Umbilical cord (tissue), 2 donors: ENCODE data around the gene SLC26A1. TPM values are rescaled to one million over a fixed set of nuclear protein-coding genes. Genes with fewer than 3 reads are reported as not detected.

Source experiments
- DNase-seq: peaks from one replicate; pipeline ENCODE4 v3.0.0-alpha.2; 2015; ENCODE audit warnings: low spot score
- total RNA-seq: library from RNA; depleted of rRNA; stranded (reverse); fragments of >200 nt; gene quantifications from one replicate; pipeline ENCODE4 v1.2.3, GENCODE V29; 2014; ENCODE audit warnings: low replicate concordance; ENCODE audit not compliant: insufficient read depth

Gene SLC26A1
- total RNA-seq, 1 donor from 2014 or later, result not detected

DNA sequence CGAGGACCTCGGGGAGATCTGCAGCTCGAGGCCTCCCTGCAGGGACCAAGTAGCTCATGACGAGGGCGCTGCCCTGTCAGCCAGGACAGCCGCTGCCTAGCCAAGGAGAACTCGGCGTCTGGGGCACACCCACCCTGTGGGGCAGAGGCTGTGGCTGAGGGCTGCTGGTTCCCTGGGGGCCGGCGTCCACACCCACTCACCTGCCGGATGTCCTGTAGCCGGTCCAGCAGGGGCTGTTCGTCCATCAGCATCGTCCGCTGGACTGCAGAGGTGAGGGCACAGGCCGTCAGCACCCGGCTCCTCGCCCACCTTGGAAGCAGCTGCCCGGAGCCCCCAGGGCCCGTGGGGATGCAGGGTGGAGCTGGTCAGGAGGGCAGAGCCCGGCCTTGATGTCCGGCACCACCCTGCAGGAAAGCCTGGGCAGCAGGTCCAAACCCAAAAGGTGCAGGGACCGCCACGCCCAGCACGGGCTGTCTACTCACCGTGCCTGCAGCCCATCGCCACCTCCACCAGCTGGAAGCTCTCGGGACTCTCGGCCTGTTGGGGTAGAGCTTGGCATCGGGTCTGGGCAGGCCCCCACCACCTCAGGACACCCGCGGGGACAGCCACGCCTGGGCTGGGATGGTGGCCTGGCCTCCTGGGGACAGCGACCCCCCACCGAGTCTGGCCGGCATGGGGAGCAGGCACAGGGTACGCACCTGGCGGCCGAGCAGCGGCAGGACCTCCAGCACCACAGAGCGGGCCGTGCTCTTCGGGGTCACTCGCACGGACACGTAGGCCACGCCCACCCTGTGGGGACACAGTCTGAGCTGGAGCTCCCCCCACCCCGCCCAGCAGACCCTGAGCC, 26.7 kb downstream of the SLC26A1 start:
- no peak for DNase-seq

DNA sequence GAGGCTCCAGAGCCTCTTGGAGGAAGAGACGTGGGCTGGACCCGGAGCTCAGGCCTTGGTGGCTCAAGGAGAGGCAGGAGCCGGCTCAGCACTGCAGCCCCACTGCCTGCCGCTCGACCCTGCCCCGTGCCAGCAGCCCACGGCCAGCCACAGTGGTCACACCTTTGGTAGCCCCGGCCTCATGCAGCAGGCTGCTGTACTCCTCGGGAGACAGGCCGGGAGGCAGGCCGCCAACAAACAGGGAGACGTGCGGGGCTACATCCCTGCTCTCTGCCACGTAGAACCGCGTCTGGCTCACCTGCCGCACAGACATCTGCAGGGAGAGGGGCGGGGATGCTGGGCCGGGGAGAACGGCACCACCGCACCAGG, 27.5 kb downstream of the SLC26A1 start:
- DNase-seq, result no peak

DNA sequence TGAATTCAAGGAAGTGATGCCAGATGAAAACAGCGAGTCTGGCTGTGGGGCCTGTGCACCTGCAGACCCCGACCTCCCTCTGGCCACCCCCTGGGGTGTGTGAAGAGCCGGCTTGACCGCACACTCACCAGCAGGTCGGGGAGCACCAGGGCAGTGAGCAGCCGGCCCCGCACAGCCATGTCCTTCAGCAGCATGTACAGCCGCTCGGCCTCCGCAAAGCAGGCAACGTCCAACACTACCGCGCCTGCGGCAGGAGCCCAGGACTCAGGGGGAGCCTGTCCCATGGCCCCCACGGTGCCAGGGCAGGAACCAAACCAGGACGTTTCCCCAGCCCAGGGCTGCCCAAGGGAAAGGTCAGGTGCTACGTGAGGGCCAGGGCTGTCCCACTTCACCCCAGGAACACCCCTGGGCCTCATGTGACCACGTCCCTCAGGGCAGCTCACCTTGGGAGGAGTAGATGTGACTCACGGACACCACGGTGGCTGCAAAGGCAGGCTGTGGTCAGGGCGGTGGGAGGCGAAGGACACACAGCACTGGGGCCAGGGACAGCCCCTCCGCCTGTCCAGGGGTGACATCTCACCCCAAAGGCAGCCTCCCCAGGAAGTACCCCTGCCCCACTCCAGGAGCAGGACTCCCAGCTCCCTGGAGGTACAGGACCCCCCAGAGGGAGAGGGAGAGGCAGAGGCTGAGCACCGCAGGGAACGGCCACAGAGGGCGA, 28.0 kb downstream of the SLC26A1 start:
- no peak for DNase-seq

DNA sequence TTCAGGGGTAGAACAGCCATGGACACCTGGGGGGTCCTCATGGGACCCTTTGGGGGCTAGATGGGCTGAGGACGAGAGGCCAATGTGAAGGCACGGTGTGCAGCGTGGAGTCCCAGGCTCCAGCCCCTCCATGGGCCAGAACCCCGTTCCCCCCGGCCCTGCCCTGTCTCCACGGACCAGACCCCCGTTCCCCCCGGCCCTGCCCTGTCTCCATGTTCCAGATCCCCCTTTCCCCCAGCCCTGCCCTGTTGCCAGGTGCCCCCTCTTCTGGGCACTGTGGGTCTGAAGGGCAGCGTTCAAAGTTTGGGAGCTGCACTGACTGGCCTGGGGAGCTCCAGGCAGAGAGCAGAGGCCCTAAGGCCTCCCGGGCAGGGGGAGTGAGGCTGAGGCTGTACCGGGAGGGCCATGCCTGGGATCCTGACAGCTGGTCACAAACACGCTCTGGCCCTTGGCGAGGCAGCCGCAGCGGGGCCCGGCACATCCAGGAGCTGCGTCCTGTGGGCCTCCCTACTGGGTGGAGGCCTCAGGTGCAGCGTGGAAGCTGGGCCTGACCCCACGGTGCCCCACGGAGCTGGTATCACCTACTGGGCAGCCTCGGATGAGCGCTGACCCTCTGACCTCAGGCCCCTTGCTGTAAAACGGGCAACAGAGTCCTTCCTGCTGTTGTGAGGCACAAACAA, 28.7 kb downstream of the SLC26A1 start:
- no peak for DNase-seq

DNA sequence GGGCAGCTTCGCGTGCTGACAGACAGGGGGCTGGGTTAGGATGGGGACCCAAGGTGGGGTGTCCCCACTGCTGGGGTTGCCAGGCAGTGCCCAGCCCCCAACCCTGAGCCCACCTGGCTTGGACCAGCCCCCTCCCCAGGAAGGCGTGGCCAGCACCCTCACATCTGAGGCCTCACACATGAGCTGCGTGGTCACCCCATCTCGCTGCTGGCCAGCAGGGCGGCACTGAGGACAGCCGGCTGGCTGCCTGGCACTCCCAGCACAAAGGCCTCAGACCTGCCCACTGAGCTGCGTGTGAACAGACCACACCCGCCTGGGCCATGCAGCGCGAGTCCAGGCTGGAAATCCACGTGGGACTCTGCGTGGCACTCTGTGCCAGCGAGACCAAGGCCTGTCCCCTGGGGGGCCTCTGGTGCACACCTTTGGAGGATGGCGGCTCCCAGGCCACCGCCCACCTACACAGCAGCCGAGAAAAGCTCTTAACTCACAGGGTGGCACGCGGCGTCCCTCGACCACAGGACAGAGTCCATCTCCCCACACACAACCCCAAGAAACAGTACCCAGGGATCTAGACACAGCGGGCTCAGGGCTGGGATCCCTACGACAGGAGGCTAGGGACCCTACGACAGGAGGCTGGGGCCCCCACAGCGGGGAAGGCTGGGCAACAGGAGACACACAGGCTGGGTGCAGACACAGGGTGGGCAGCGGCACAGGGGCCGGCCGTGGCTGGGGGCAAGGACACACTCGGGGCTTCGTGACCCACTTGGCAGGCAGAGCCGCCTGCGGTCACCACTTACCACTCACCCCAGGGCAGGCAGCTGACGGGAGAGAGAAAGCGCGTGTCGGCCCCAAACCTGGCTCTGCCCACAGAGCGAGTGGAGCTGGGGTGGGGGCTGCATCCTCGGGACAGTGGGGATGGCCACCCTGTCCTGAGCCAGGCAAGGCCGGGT, 29.7 kb downstream of the SLC26A1 start:
- no peak for DNase-seq

DNA sequence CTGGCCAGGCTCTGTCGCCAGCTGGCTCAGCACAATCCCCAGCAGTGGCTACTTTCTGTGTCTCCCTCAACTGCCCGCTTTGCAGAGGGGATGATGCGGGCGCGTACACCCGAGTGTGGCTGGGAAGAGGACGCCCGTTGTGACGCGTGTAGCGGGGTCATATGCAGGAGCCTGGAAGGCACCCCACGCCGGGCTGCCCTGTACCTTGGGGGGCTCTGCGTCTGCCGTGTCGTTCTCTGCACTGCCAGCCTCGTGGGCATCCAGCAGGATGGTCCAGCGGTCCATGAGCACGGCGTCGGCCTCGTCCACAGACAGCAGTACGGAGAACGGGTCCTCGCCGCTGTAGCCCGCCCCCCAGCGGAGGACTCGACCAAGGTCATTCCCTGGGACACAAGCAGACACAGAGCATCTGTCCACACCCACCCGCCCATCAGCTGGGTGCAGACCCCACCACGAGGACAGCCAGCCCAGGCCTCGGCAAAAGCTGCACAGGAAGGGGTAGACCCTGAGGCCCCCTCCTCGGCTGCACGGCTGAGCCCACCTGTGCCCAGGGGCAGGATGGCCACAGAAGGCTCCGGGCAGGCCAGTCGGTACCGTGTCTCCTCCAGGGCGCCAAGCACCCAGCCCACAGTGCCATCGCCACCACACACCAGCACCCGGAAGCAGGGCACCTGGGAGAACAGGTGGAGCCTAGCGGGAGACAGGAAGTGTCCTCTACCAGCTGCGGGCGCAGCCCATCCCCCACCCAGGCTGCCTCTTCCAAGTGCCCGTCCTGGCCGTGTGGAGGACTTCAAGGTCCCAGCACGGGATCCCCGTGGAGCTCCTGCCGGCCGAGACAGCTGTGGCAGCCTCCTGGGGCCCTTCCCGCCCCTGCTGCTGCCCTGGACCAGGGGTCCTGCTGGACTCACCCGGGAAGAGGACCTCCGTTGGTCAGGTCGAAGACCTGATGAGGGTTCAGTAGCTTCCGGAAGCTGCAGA, 30.7 kb downstream of the SLC26A1 start:
- no peak for DNase-seq

DNA sequence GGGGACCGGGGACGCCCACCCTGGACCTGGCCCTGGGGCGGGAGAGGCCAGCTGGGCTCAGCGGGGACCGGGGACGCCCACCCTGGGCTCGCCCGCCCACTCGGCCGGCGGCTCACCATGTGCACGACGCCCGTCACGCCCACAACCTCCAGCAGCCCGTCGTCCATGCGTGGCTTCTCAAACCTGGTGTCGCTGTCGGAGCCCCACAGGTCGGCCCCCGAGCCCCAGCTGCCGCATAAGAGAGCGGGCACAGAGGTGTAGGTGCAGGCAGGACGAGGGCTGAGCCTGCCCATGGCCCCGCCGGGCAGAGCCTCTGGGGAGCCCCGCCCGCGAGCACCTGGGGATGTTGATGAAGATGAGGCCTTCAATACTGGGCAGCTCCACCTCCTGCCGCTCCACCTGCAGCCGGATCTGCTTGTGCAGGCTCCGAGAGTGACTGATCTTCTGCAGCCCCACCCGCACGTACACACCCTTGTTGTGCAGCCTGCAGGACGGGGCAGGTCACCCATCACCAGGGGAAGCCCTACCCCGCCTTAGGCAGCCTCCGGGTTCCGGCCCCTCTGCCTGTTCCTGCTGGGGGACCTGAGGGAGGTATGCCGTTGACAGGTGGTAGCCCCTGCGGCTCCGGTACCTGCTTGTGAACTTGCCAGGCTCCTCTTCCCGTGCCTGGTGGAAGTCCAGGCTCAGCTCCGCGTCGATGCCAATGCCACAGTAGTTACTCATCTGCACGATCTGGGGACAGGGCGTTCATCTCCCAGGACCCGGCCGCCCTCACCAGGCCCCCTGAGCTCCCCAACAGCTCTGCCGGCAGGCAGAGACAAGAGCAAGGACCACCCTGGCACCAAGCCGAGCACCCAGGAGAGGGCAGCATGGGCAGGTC, 31.6 kb downstream of the SLC26A1 start:
- no peak for DNase-seq

DNA sequence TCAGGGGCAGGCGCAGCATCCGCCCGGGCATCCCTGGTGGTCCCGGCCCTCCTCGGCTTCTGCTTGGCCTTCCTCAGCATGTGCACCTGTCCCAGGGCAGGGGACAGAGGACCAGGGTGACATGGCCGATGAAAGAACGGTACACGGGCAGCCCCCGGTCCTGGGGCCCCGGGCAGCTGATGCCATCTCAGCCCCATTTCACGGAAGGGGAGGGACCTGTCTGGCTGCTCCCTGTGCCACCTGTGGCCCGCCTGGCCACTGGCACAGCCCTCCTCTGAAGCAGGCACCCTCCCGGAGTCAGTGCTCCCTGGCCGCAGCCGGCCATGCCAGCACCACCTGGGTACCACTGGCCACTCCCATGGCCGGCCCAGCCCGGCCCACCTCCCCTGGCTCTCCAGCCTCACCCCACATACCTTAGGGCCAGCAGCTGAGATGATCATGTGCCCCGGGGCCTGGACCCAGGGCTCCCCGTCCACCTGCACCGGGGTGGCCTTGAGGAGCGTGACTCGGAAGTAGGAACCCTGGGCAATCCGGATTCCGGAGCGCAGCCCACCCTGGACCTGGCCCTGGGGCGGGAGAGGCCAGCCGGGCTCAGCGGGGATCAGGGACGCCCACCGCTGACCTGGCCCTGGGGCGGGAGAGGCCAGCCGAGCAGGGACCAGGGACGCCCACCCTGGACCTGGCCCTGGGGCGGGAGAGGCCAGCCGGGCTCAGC, 32.4 kb downstream of the SLC26A1 start:
- DNase-seq, result no peak

DNA sequence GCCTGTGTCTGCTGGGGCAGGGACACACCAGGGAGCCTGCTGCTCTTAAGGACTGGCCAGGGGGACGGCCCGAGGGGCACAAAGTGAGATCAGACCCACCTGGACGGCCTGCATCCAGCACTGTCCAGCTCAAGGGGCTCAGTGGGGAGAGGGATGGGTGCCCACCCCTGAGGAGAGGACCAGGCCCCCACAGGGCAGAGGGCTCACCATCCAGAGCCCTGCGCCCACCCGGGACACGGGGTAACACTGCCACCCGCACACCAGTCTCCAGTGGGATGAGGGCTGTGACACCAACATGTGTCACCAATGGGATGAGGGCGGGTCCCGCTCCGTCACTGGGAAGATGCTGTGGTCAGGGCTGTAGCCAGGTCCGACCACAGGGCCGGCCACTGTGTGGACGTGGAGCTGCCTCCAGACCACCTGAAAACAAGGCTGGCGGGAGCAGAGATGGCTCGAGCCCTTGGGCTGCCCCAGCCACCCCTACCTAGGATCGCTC, 33.0 kb downstream of the SLC26A1 start:
- no peak for DNase-seq

DNA sequence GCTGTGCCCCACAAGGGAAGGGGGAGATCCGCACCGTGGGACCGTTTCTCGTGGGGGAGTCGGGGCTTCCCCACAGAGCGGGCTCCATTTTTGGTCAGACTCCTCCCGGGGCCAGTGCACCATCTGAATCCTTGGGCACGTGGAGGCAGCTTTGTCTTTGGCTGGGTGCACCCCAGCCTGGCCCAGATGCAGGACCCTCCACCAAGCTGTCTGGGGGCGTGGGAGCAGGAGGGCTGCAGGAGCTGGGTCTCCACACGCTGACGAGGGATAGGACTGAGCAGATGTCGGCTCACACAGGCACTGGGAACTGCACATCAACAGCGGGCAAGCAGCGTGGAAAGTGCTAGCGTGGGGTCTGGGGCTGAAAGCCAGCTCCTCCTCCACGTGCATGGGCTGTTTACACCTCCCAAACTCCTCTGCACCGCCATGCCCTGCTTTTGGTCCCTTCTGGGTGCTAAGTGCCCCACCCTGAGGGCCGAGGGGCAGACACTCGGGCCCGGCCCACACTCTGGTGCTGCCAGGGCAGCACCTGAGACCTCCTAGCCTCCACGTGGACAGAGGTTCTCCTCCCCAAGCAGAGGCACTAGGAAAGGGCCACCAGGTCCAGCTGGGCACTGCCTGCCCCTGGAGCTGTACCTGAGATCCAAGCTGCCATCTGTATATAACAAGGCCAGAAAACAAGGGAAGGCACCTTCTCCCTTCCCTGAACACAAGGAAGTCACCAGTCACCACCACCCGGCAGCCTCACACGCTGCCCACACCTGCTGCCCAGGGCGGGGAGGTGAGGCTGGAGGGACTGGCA, 33.7 kb downstream of the SLC26A1 start:
- no peak for DNase-seq

DNA sequence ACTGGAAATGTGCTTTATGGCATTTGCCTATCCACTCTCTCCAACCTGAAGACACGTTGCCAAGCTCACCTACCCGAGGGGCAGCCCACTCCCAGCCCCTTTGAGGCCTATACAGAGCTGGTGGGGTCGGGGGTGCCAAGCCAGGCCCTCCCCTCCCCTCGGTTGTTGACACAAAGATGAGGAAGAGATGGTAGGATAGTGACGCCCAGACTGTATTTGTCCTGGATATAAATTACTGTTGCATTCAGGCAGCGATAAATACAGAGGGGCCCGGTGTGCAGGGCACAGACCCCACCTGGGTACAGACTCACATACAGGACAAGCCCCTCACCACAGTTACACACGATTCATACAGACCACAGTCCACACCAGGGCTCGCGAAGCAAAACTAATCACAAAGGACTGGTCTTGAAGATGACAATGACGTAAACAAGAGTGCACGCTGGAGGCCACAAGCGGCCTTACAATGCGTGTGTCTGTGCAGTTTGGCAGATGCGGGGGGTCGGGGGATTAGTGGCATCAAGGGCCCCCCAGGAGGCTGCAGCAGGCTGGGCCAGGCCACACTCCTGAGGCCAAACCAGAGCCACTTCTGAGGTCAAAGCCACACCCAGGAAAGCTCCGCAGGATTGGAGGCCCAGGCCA, 34.4 kb downstream of the SLC26A1 start:
- DNase-seq, result no peak

DNA sequence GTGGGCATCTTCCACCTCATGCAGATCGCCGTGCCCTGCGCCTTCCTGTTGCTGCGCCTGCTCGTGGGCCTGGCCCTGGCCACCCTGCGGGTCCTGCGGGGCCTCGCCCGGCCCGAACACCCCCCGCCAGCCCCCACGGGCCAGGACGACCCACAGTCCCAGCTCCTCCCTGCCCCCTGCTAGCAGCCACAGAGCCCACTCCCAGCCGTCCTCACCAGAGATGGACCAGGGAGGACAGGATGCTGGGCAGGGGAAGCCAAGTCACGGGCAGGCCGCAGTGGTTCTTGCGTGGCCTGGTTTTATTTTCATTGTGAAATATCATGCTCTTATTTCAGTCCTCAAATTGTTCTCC, 34.9 kb downstream of the SLC26A1 start:
- no peak for DNase-seq

DNA sequence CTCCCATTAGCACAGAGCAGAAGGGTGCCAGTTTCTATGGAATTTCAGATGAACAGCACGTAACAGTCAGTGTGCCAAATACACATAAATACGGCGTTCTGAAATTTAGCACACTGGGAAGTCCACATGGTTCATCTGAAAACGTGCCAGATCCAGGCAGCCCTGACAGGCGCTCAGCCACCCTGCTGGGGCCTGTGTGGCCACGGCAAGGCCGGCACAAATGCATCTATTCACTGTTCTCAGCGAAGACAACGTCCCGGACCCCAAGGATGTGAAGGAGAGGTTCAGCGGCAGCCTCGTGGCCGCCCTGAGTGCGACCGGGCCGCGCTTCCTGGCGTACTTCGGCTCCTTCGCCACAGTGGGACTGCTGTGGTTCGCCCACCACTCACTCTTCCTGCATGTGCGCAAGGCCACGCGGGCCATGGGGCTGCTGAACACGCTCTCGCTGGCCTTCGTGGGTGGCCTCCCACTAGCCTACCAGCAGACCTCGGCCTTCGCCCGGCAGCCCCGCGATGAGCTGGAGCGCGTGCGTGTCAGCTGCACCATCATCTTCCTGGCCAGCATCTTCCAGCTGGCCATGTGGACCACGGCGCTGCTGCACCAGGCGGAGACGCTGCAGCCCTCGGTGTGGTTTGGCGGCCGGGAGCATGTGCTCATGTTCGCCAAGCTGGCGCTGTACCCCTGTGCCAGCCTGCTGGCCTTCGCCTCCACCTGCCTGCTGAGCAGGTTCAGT, 35.5 kb downstream of the SLC26A1 start:
- DNase-seq, result no peak

DNA sequence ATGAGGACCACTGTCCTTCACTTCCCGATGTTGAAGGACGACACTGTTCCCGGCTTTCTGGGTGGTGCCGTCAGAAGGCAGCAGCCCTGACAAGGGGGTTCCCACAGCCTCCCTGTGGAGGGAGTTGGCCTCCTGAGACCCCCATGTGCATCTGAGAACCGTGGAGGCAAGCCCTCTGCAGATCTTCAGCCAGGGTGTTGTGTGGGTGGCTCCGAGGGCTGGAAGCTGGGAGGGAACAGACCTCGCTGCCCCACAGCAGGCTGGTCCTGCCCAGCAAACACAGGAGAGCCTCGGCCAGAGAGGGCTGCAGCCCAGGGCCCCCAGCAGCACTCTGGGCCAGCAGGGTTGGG, 36.0 kb downstream of the SLC26A1 start:
- no peak for DNase-seq

DNA sequence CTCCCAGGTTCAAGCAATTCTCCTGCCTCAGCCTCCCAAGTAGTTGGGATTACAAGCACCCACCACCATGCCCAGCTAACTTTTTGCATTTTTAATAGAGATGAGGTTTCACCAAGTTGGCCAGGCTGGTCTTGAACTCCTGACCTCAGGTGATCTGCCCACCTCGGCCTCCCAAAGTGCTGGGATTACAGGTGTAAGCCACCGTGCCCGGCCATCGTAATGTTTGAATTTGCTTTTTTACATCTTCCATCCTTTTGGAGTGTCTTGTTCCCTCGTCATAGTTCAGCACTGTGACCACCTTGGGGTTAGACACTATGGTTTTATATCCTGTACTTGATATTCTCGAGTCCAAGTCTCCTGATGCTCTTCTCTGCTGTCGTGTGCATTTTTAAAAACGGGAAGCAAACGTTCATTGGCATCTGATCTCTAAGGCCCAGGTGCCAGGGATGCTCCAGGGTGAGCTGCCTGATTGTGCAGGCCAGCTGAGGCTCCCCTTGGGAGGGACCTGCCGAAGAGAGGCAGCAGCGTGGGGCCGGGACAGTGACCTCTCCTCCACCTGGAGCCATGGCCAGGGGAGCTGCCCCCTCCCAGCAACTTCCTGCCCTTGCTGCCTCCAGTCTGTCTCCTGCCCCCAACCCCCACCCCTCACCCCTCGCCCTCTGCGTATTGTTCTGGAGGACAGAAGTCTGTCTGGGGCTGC, 36.5 kb downstream of the SLC26A1 start:
- DNase-seq, result no peak

DNA sequence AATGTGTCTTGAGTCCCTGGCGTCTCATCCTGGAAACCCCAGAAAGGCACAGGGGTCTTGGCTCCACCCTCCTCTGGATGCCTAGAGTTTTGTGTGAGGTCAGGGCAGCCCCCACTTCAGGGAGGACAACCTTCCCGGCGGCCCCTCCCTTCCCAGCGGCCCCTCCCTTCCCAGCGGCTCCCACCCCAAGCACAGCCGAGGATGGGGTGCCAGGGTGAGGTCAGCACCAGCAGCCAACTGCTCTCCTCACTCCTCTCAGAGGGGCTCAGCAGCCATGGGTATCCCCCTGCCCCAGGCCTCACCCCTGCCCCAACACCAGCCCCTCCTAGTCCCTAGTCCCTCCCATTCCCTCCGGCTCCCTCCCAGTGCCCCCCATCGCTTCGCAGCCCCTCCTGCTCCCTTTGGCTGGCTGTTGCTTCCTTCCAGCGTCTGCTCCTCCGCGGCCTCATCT, 37.2 kb downstream of the SLC26A1 start:
- DNase-seq, result no peak
